Caco-2 (cell line): ENCODE measurements around the gene ALPL. TPM values are rescaled to one million over a fixed set of nuclear protein-coding genes. Genes with fewer than 3 reads are reported as not detected.

Experiments used
- BruUV-seq: library from RNA; stranded (reverse); fragments of 400-500 nt; replicated peaks from 2 replicates; lab custom pipeline; 2021; lab: Mats Ljungman, UMichigan
- CTCF ChIA-PET: fragments of 300-600 bp; sonication (Branson Sonifier 250); formaldehyde crosslinking; loops from one replicate; lab custom pipeline; 2022; ENCODE audit warnings: antibody characterized with exemption; lab: Charles Lee
- POLR2A ChIA-PET: fragments of 300-600 bp; sonication (Branson Sonifier 250); formaldehyde crosslinking; loops from one replicate; lab custom pipeline; 2022; ENCODE audit warnings: antibody characterized with exemption; lab: Charles Lee
- DNase-seq, 2 experiments: peaks; one replicate each; pipeline versions ENCODE4 v3.0.0 to v3.0.0-alpha.2; 2020 to 2022
- H3K27me3 ChIP-seq: replicated peaks from 2 replicates; pipeline ENCODE4 v1.6.0; 2011; ENCODE audit warnings: low read length; ENCODE audit not compliant: control insufficient read depth, insufficient read depth
- H3K36me3 ChIP-seq: 2 replicates; pipeline ENCODE4 v1.5.1; 2011; ENCODE audit warnings: low read length; ENCODE audit not compliant: control insufficient read depth, insufficient read depth
- H3K4me1 ChIP-seq: fragments of 250-450 bp; sonication (Bioruptor Pico); 2 replicates; pipeline ENCODE4 v1.5.1; 2020; ENCODE audit warnings: mild to moderate bottlenecking
- H3K4me3 ChIP-seq: 2 replicates; pipeline ENCODE4 v1.5.1; 2011; ENCODE audit warnings: low read depth, mild to moderate bottlenecking, control low read depth, low read length
- H3K9me3 ChIP-seq: fragments of 250-450 bp; sonication (Bioruptor Pico); 2 replicates; pipeline ENCODE4 v1.5.1; 2020; ENCODE audit warnings: mild to moderate bottlenecking, moderate library complexity
- H3K27ac Mint-ChIP-seq: one replicate; pipeline ENCODE4 v1.8.0; 2022; ENCODE audit warnings: mixed read lengths; ENCODE audit not compliant: unreplicated experiment
- H3K27me3 Mint-ChIP-seq: one replicate; pipeline ENCODE4 v1.8.0; 2022; ENCODE audit warnings: mixed read lengths; ENCODE audit not compliant: insufficient read depth, unreplicated experiment
- H3K36me3 Mint-ChIP-seq: one replicate; pipeline ENCODE4 v1.8.0; 2022; ENCODE audit warnings: mild to moderate bottlenecking, mixed read lengths; ENCODE audit not compliant: insufficient read depth, unreplicated experiment
- H3K4me1 Mint-ChIP-seq: one replicate; pipeline ENCODE4 v1.8.0; 2022; ENCODE audit warnings: low read depth, mixed read lengths; ENCODE audit not compliant: unreplicated experiment
- H3K4me3 Mint-ChIP-seq: one replicate; pipeline ENCODE4 v1.8.0; 2022; ENCODE audit warnings: mild to moderate bottlenecking, moderate library complexity, mixed read lengths; ENCODE audit not compliant: unreplicated experiment
- H3K9me3 Mint-ChIP-seq: one replicate; pipeline ENCODE4 v1.8.0; 2022; ENCODE audit warnings: mixed read lengths; ENCODE audit not compliant: unreplicated experiment
- intact Hi-C: fragments of 100-400 bp; cut with micrococcal nuclease; formaldehyde crosslinking; loops from one replicate; pipeline ENCODE4 v1.10.0; 2022; ENCODE audit not compliant: unreplicated experiment
- total RNA-seq: library from RNA; stranded (reverse); gene quantifications from 2 replicates; pipeline ENCODE4 v1.2.3, GENCODE V29; 2022
- TF ChIP-seq, protein P1 (sequence below), 2 experiments: fragments of 200-600 bp in 1 of 2; IDR thresholded peaks; 1 replicate in 1 of 2; 2 replicates in 1 of 2; pipeline versions ENCODE4 v1.5.1 to v1.8.0; 2011 to 2022; ENCODE audit warnings: antibody characterized with exemption in 1 of 2, control low read depth in 1 of 2, inconsistent platforms in 1 of 2, low read depth in 1 of 2, low read length in 1 of 2, mild to moderate bottlenecking in 1 of 2, moderate library complexity in 1 of 2; ENCODE audit not compliant: insufficient read depth in 1 of 2, severe bottlenecking in 1 of 2, unreplicated experiment in 1 of 2

The ALPL gene
- total RNA-seq, 1 experiment from 2014 or later: 0.79 TPM

DNA sequence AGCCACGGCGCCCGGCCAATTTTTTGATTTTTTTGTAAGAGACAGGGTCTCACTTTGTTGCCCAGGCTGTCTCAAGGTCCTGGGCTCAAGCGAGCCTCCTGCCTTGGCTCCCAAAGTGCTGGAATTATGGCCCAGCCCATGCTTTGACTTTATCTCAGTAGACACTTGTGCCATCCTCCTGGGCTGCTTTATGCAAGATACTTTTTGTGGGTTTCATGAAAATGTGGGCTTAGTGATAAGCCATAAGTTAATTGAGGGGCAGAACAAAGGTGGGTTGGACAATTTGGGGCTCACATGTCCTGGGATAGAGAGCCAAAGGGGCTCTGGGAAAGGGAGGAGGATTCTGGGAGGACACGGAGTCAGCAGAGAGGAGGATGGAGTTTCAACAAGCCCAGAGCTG, 22.0 kb downstream of the ALPL start:
- H3K4me3 Mint-ChIP-seq: no peak overlapping the region
- H3K27me3 Mint-ChIP-seq: peaks cover 3% of the 10 kb centered on the region
- H3K27ac Mint-ChIP-seq: no peak overlapping the region

DNA sequence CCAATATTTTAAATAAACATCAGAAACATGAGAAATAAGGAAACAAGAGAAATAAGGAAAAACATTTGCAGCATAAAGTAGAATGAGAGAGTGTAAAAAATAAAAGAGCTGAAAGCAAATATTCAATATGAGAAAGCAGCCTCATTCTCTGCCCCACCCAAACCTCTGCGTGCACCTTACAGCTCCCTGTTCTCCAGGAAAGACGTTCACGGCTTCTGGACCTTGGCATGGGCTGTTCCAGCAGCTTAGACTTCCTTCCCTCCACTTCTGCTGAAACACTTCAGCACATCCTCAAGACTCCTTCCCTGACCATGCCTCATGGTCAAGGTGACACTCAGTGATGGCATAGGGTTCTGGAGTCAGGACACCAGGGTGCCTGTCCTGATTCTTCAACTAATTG, 23.3 kb downstream of the ALPL start:
- no peaks in the 10 kb centered on the region for H3K9me3 ChIP-seq
- Mint-ChIP-seq H3K4me3 (no peak overlapping the region), H3K27me3 (peaks cover 3% of the 10 kb centered on the region), H3K36me3 (no peaks in the 10 kb centered on the region), H3K4me1 (peaks cover 5% of the 10 kb centered on the region), H3K9me3 (no peaks in the 10 kb centered on the region), H3K27ac (no peak overlapping the region)
- H3K4me3 ChIP-seq: no peak overlapping the region
- CTCF ChIA-PET: no interaction called here
- no peaks in the 10 kb centered on the region for H3K27me3 ChIP-seq
- no peaks in the 10 kb centered on the region for H3K4me1 ChIP-seq
- no TSS peak for BruUV-seq
- H3K36me3 ChIP-seq: no peaks in the 10 kb centered on the region
- intact Hi-C loops: loop anchor here (10.0 kb wide), 2 partner anchors 122 to 278 kb away; no protein-coding TSS in a partner anchor
- TF ChIP-seq, protein P1, sequence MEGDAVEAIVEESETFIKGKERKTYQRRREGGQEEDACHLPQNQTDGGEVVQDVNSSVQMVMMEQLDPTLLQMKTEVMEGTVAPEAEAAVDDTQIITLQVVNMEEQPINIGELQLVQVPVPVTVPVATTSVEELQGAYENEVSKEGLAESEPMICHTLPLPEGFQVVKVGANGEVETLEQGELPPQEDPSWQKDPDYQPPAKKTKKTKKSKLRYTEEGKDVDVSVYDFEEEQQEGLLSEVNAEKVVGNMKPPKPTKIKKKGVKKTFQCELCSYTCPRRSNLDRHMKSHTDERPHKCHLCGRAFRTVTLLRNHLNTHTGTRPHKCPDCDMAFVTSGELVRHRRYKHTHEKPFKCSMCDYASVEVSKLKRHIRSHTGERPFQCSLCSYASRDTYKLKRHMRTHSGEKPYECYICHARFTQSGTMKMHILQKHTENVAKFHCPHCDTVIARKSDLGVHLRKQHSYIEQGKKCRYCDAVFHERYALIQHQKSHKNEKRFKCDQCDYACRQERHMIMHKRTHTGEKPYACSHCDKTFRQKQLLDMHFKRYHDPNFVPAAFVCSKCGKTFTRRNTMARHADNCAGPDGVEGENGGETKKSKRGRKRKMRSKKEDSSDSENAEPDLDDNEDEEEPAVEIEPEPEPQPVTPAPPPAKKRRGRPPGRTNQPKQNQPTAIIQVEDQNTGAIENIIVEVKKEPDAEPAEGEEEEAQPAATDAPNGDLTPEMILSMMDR (IDR thresholded peaks at IDR 0.05; ENCODE audit: insufficient read depth in 1 of 2, low read depth in 1 of 2, low read length in 1 of 2, severe bottlenecking in 1 of 2, unreplicated experiment in 1 of 2): no peak
- DNase-seq: no peak
- POLR2A ChIA-PET: no interaction called here

More for the DNA sequence above, 22.0 kb downstream of the ALPL start:
- H3K4me3 ChIP-seq: no peak overlapping the region
- intact Hi-C loops: loop anchor here (10.0 kb wide), 2 partner anchors 124 to 276 kb away; no protein-coding TSS in a partner anchor
- no peaks in the 10 kb centered on the region for H3K36me3 ChIP-seq
- ChIA-PET CTCF (no interaction called here), POLR2A (no interaction called here)
- Mint-ChIP-seq H3K4me1 (peaks cover 5% of the 10 kb centered on the region), H3K36me3 (no peaks in the 10 kb centered on the region), H3K9me3 (no peaks in the 10 kb centered on the region)
- no TSS peak for BruUV-seq
- no peaks in the 10 kb centered on the region for H3K27me3 ChIP-seq
- H3K9me3 ChIP-seq: no peaks in the 10 kb centered on the region
- DNase-seq: no peak
- TF ChIP-seq, protein P1 (IDR thresholded peaks at IDR 0.05; ENCODE audit: insufficient read depth in 1 of 2, low read depth in 1 of 2, low read length in 1 of 2, severe bottlenecking in 1 of 2, unreplicated experiment in 1 of 2): no peak
- H3K4me1 ChIP-seq: no peaks in the 10 kb centered on the region

DNA sequence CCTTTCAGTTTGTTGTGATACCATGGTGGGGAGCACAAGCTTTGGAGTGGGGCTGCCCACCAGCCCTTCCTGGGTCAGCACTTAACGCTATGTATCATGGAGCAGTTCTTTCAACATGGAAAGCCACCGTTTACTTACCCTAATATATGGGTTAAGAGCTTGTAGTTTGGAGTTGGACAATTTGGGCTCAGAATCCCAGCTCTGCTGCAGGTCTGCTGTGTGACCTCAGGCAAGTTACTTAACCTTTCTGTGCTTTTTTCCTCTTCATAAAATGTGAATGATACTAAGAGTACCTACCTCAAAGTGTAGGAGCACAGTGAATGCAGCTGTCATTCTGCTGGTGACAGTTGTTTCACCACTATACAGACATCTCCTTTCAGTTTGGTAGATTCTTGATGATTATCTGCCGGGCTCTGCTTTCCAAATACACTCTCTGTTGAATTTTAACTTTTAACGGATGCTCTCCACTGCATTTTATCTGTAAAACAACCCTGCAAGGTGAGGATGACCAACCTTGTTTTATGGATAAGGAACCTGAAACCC, 23.8 kb downstream of the ALPL start:
- Histone ChIP-seq H3K4me1 (peaks cover 5% of the 10 kb centered on the region; the same call in 1 of the 2 replicates), H3K36me3 (no peaks in the 10 kb centered on the region), H3K4me3 (no peak overlapping the region), H3K9me3 (no peaks in the 10 kb centered on the region), H3K27me3 (no peaks in the 10 kb centered on the region)
- intact Hi-C loops: loop anchor here (10.0 kb wide), 2 partner anchors 122 to 278 kb away; no protein-coding TSS in a partner anchor
- no peaks in the 10 kb centered on the region for H3K36me3 Mint-ChIP-seq
- DNase-seq: no peak
- BruUV-seq: no TSS peak
- H3K27ac Mint-ChIP-seq: no peak overlapping the region
- CTCF ChIA-PET: no interaction called here
- H3K4me3 Mint-ChIP-seq: no peak overlapping the region
- TF ChIP-seq, protein P1 (IDR thresholded peaks at IDR 0.05; ENCODE audit: insufficient read depth in 1 of 2, low read depth in 1 of 2, low read length in 1 of 2, severe bottlenecking in 1 of 2, unreplicated experiment in 1 of 2): no peak
- H3K9me3 Mint-ChIP-seq: no peaks in the 10 kb centered on the region
- H3K4me1 Mint-ChIP-seq: peaks cover 5% of the 10 kb centered on the region
- peaks cover 3% of the 10 kb centered on the region for H3K27me3 Mint-ChIP-seq
- POLR2A ChIA-PET: no interaction called here
